H1 (cell line): ENCODE results near the gene PATE4. TPM values are rescaled to one million over a fixed set of nuclear protein-coding genes. Genes with fewer than 3 reads are reported as not detected.
A peak's percentile ranks its signal among the peaks of the same experiment; 100 is the strongest.

Experiments used
- CTCF ChIA-PET: fragments of 300-600 bp; sonication (Branson Sonifier 250); formaldehyde crosslinking; loops from one replicate; lab custom pipeline; 2021; ENCODE audit not compliant: partially characterized antibody; lab: Charles Lee
- POLR2A ChIA-PET: fragments of 300-600 bp; sonication (Branson Sonifier 250); formaldehyde crosslinking; loops from one replicate; lab custom pipeline; 2021; ENCODE audit warnings: inconsistent platforms; ENCODE audit not compliant: partially characterized antibody; lab: Charles Lee
- DNase-seq, 2 experiments: peaks; one replicate each; pipeline versions ENCODE4 v3.0.0 to v3.0.0-alpha.2; 2010 to 2022; ENCODE audit warnings: low spot score in 2 of 2, low read depth in 1 of 2, mixed read lengths in 1 of 2
- FAIRE-seq: peaks from 2 replicates; lab custom pipeline; 2011; peaks lifted over from hg19 to GRCh38; lab: Jason Lieb, UNC
- H2AFZ ChIP-seq: 2 replicates; pipeline ENCODE4 v1.8.1; 2012; ENCODE audit warnings: low read length, inconsistent platforms
- H2AK5ac ChIP-seq: 2 replicates; pipeline ENCODE4 v1.6.1; 2013; ENCODE audit warnings: low read depth, low read length
- H2BK120ac ChIP-seq: replicated peaks from 2 replicates; pipeline ENCODE3; 2013; ENCODE audit warnings: low read depth, low read length, inconsistent platforms
- H2BK12ac ChIP-seq: 2 replicates; pipeline ENCODE4 v1.6.1; 2013; ENCODE audit warnings: low read depth, low read length
- H2BK15ac ChIP-seq: 2 replicates; pipeline ENCODE4 v1.6.1; 2013; ENCODE audit warnings: low read length
- H2BK20ac ChIP-seq: 2 replicates; pipeline ENCODE4 v1.6.1; 2013; ENCODE audit warnings: low read length
- H2BK5ac ChIP-seq: 2 replicates; pipeline ENCODE4 v1.6.1; 2013; ENCODE audit warnings: low read depth, low read length
- H3K14ac ChIP-seq: 2 replicates; pipeline ENCODE4 v1.6.1; 2013; ENCODE audit warnings: inconsistent platforms; ENCODE audit not compliant: insufficient read length
- H3K18ac ChIP-seq: 2 replicates; pipeline ENCODE4 v1.6.1; 2013; ENCODE audit warnings: low read length; ENCODE audit errors: extremely low read depth
- H3K23ac ChIP-seq: 2 replicates; pipeline ENCODE4 v1.6.1; 2013; ENCODE audit warnings: inconsistent platforms; ENCODE audit not compliant: insufficient read length
- H3K23me2 ChIP-seq: 2 replicates; pipeline ENCODE4 v1.6.1; 2013; ENCODE audit warnings: low read depth, low read length
- H3K27ac ChIP-seq: 2 replicates; pipeline ENCODE4 v1.6.1; 2011; ENCODE audit warnings: low read depth, low read length, inconsistent platforms
- H3K27me3 ChIP-seq, 4 experiments: replicated peaks in 1 of 4; 1 replicate in 1 of 4; 2 replicates in 3 of 4; pipeline versions ENCODE4 v1.6.1 to v1.8.1; 2011 to 2013; ENCODE audit warnings: low read length in 3 of 4, mild to moderate bottlenecking in 3 of 4, inconsistent platforms in 2 of 4, mixed read lengths in 2 of 4, moderate library complexity in 1 of 4; ENCODE audit not compliant: control insufficient read depth in 3 of 4, insufficient read depth in 3 of 4; ENCODE audit errors: extremely low read depth in 1 of 4
- H3K36me3 ChIP-seq, 4 experiments: 2 replicates each; pipeline versions ENCODE4 v1.6.1 to v1.8.1; 2011 to 2013; ENCODE audit warnings: mild to moderate bottlenecking in 4 of 4, low read length in 3 of 4, moderate library complexity in 2 of 4, control low read depth in 1 of 4, inconsistent platforms in 1 of 4; ENCODE audit not compliant: insufficient read depth in 4 of 4, control insufficient read depth in 2 of 4
- H3K4ac ChIP-seq: replicated peaks from 2 replicates; pipeline ENCODE3; 2013; ENCODE audit warnings: low read length, low read depth, mixed read lengths, inconsistent platforms; ENCODE audit not compliant: insufficient read length
- H3K4me1 ChIP-seq, 4 experiments: replicated peaks in 1 of 4; 1 replicate in 1 of 4; 2 replicates in 3 of 4; pipeline versions ENCODE4 v1.6.1 to v1.8.1; 2011 to 2013; ENCODE audit warnings: low read length in 3 of 4, inconsistent platforms in 2 of 4, mixed read lengths in 1 of 4; ENCODE audit not compliant: insufficient read depth in 4 of 4, control insufficient read depth in 3 of 4
- H3K4me2 ChIP-seq, 2 experiments: 2 replicates each; pipeline versions ENCODE4 v1.6.1 to v1.8.1; 2011 to 2013; ENCODE audit warnings: low read depth in 2 of 2, low read length in 2 of 2, control low read depth in 1 of 2, inconsistent platforms in 1 of 2, mild to moderate bottlenecking in 1 of 2; ENCODE audit not compliant: insufficient read depth in 1 of 2
- H3K4me3 ChIP-seq, 4 experiments: fragments of 200-600, 300-600 bp in 1 of 4; sonication (generic), shearing (Covaris generic), sonication (Bioruptor Twin) in 1 of 4; 2 replicates each; pipeline versions ENCODE4 v1.5.1 to v1.8.1; 2011 to 2016; ENCODE audit warnings: low read length in 4 of 4, low read depth in 3 of 4, control low read depth in 2 of 4, inconsistent platforms in 2 of 4, mild to moderate bottlenecking in 2 of 4, mixed read lengths in 1 of 4, moderate library complexity in 1 of 4; ENCODE audit not compliant: insufficient read depth in 2 of 4; ENCODE audit errors: extremely low read depth in 1 of 4
- H3K56ac ChIP-seq: replicated peaks from 2 replicates; pipeline ENCODE3; 2013; ENCODE audit warnings: low read depth, mild to moderate bottlenecking, mixed read lengths, low read length, inconsistent platforms; ENCODE audit not compliant: insufficient read length
- H3K79me1 ChIP-seq: 2 replicates; pipeline ENCODE4 v1.6.1; 2013; ENCODE audit warnings: low read depth, low read length, control low read depth
- H3K79me2 ChIP-seq, 2 experiments: 2 replicates each; pipeline versions ENCODE4 v1.6.1 to v1.8.1; 2012 to 2013; ENCODE audit warnings: low read length in 2 of 2, mild to moderate bottlenecking in 2 of 2, inconsistent platforms in 1 of 2; ENCODE audit not compliant: insufficient read depth in 2 of 2, control insufficient read depth in 1 of 2
- H3K9ac ChIP-seq, 4 experiments: replicated peaks in 1 of 4; 1 replicate in 1 of 4; 2 replicates in 3 of 4; pipeline versions ENCODE4 v1.6.1 to v1.8.1; 2011 to 2013; ENCODE audit warnings: low read depth in 3 of 4, low read length in 3 of 4, control low read depth in 2 of 4, mild to moderate bottlenecking in 2 of 4, moderate library complexity in 2 of 4, inconsistent platforms in 1 of 4; ENCODE audit errors: extremely low read depth in 1 of 4
- H3K9me3 ChIP-seq, 2 experiments: 2 replicates each; pipeline versions ENCODE4 v1.6.1 to v1.8.1; 2012 to 2013; ENCODE audit warnings: mild to moderate bottlenecking in 2 of 2, moderate library complexity in 2 of 2, control low read depth in 1 of 2, inconsistent platforms in 1 of 2, low read depth in 1 of 2, low read length in 1 of 2, mixed read lengths in 1 of 2; ENCODE audit not compliant: insufficient read depth in 2 of 2
- H4K20me1 ChIP-seq, 2 experiments: replicated peaks in 1 of 2; 2 replicates each; pipeline versions ENCODE3 to v1.8.1; 2011 to 2013; ENCODE audit warnings: inconsistent platforms in 2 of 2, low read length in 2 of 2, mild to moderate bottlenecking in 1 of 2; ENCODE audit not compliant: insufficient read depth in 2 of 2, control insufficient read depth in 1 of 2
- H4K5ac ChIP-seq: 2 replicates; pipeline ENCODE4 v1.6.1; 2013; ENCODE audit warnings: low read length, low read depth, mixed read lengths, inconsistent platforms; ENCODE audit not compliant: insufficient read length
- H4K8ac ChIP-seq: 2 replicates; pipeline ENCODE4 v1.8.0; 2013; ENCODE audit warnings: mild to moderate bottlenecking, moderate library complexity, low read length, inconsistent platforms; ENCODE audit not compliant: insufficient read depth; ENCODE audit errors: extremely low read depth
- H4K91ac ChIP-seq: replicated peaks from 2 replicates; pipeline ENCODE3; 2013; ENCODE audit warnings: low read length, mixed read lengths, inconsistent platforms; ENCODE audit not compliant: insufficient read length
- ATF3 ChIP-seq: IDR thresholded peaks from 2 replicates; pipeline ENCODE4 v1.6.1; 2011; ENCODE audit warnings: low read depth, mild to moderate bottlenecking, low read length; ENCODE audit not compliant: insufficient read depth
- SIX5 ChIP-seq: IDR thresholded peaks from 2 replicates; pipeline ENCODE4 v1.6.1; 2011; ENCODE audit warnings: mild to moderate bottlenecking, low read depth, low read length
- TEAD4 ChIP-seq: IDR thresholded peaks from 2 replicates; pipeline ENCODE4 v1.6.1; 2012; ENCODE audit warnings: low read depth, low read length, inconsistent platforms, mixed read lengths
- WGBS, 2 experiments: shearing (Covaris generic) in 1 of 2; methylation state at CpG; one replicate each; pipeline versions ENCODE4 v1.1.6 to v1.1.7; 2013 to 2015; ENCODE audit warnings: low lambda C conversion rate in 2 of 2, mixed read lengths in 2 of 2, inconsistent platforms in 1 of 2, low coverage in 1 of 2, missing lambda C conversion rate in 1 of 2; ENCODE audit not compliant: insufficient replicate concordance in 2 of 2, insufficient coverage in 1 of 2, insufficient read length in 1 of 2; ENCODE audit errors: extremely low coverage in 1 of 2, missing lambda C conversion rate in 1 of 2; 5-methylcytosine and 5-hydroxymethylcytosine counted together
- polyA plus RNA-seq, 7 experiments: library from polyadenylated mRNA; depleted of rRNA in 3 of 7; stranded (reverse) in 5 of 7; unstranded in 2 of 7; fragments of >200 nt in 5 of 7; fragments of 200-250 nt in 2 of 7; gene quantifications; 1 replicate in 5 of 7; 2 replicates in 1 of 7; 4 replicates in 1 of 7; pipeline versions ENCODE4 v1.2.1 to v1.2.3, GENCODE V29; 2011 to 2013; ENCODE audit warnings: missing spikeins in 2 of 7, mixed read lengths in 2 of 7
- total RNA-seq: library from RNA; stranded (reverse); fragmentation: NEBNext Ultra II Directional; extraction: Animal tissue kit (Norgen Biotek cat#: 25700); gene quantifications from 2 replicates; pipeline ENCODE4 v1.2.1, GENCODE V29; 2021

The PATE4 gene
- total and polyA plus RNA-seq, 2 of the 8 experiments (the other 6 are each of a cell fraction or from before 2014, with no cell fraction given) = not detected

- H2BK5ac ChIP-seq = no peak overlapping the region
- H2BK120ac ChIP-seq = no peak overlapping the region
- no peak overlapping the region for H4K8ac ChIP-seq
- no peak for DNase-seq
- no peaks in the 10 kb centered on the region for H3K23me2 ChIP-seq
- H3K79me2 ChIP-seq = no peaks in the 10 kb centered on the region
- no peaks in the 10 kb centered on the region for H4K20me1 ChIP-seq
- peak overlapping the region; percentile 28; the same call in 1 of the 2 replicates for H2AFZ ChIP-seq
- H3K36me3 ChIP-seq = no peaks in the 10 kb centered on the region
- H3K79me1 ChIP-seq = no peaks in the 10 kb centered on the region
- no peak overlapping the region for H2BK20ac ChIP-seq
- no peak overlapping the region for H2BK15ac ChIP-seq
- H4K5ac ChIP-seq = no peak overlapping the region
- H3K4me1 ChIP-seq = no peaks in the 10 kb centered on the region
- H3K23ac ChIP-seq = no peak overlapping the region
- no peak overlapping the region for H2AK5ac ChIP-seq
- no peak overlapping the region for H3K18ac ChIP-seq
- no peak overlapping the region for H2BK12ac ChIP-seq
- WGBS, 2 experiments = 83% methylated on average over 1 of the region's 1 CpG; no CpG with 5 or more reads in 1 of the 2 experiments
- no peaks in the 10 kb centered on the region for H3K27me3 ChIP-seq
- no peak overlapping the region for H3K56ac ChIP-seq
- H3K4ac ChIP-seq = no peak overlapping the region
- FAIRE-seq = no peak
- H3K14ac ChIP-seq = no peak overlapping the region
- ChIA-PET POLR2A (no interaction called here), CTCF (interaction anchor here (2.3 kb wide), 1 partner anchor 84 kb away, joined by 8 read pairs; no protein-coding TSS in a partner anchor)
- H3K4me3 ChIP-seq = no peak overlapping the region
- H3K9ac ChIP-seq = no peak overlapping the region
- no peak overlapping the region for H4K91ac ChIP-seq
- peaks cover 3 to 4% of the 10 kb centered on the region in 2 experiments; a peak in 3 of 4 replicates for H3K9me3 ChIP-seq
- no peak overlapping the region for H3K4me2 ChIP-seq
- H3K27ac ChIP-seq = no peak overlapping the region
- no peak for TF ChIP-seq ATF3
- TF ChIP-seq TEAD4 = no peak
- no peak for TF ChIP-seq SIX5
Measured at GRCh38 chr11:125807909-125808308, 25.2 kb upstream of the PATE4 start.
